Panc1 (cell line): ENCODE results near the gene DOK6. TPM values are rescaled to one million over a fixed set of nuclear protein-coding genes. Genes with fewer than 3 reads are reported as not detected.

Experiments
- ATAC-seq: fragments of 200-7000 bp; cut with Tn5 transposase; 2 replicates; pipeline ENCODE4 v1.9.1; 2020; ENCODE audit warnings: mild to moderate bottlenecking, moderate library complexity
- BruUV-seq: library from RNA; stranded (reverse); fragments of 400-500 nt; replicated peaks from 2 replicates; lab custom pipeline; 2021; lab: Mats Ljungman, UMichigan
- CTCF ChIA-PET: fragments of 300-600 bp; sonication (Branson Sonifier 250); formaldehyde crosslinking; loops from one replicate; lab custom pipeline; 2022; ENCODE audit warnings: antibody characterized with exemption; lab: Charles Lee
- POLR2A ChIA-PET: fragments of 300-600 bp; sonication (Branson Sonifier 250); formaldehyde crosslinking; loops from one replicate; lab custom pipeline; 2022; ENCODE audit warnings: antibody characterized with exemption; lab: Charles Lee
- DNase-seq: peaks from one replicate; pipeline ENCODE4 v3.0.0-alpha.2; 2010; ENCODE audit warnings: low read depth, low spot score
- H3K27ac ChIP-seq: 2 replicates; pipeline ENCODE4 v1.5.1; 2011; ENCODE audit warnings: mild to moderate bottlenecking, low read length, inconsistent platforms
- H3K27me3 ChIP-seq: fragments of 200-500 bp; sonication (Bioruptor generic); 2 replicates; pipeline ENCODE4 v1.6.0; 2014; ENCODE audit warnings: low read length, inconsistent platforms; ENCODE audit not compliant: control insufficient read depth, insufficient read depth
- H3K36me3 ChIP-seq: fragments of 200-500 bp; sonication (Bioruptor generic); 2 replicates; pipeline ENCODE4 v1.5.1; 2014; ENCODE audit warnings: inconsistent platforms, mild to moderate bottlenecking, low read length, moderate library complexity; ENCODE audit not compliant: control insufficient read depth, insufficient read depth
- H3K4me1 ChIP-seq: 2 replicates; pipeline ENCODE4 v1.5.1; 2011; ENCODE audit warnings: inconsistent platforms, mild to moderate bottlenecking, low read length, moderate library complexity; ENCODE audit not compliant: control insufficient read depth, insufficient read depth
- H3K4me3 ChIP-seq, 2 experiments: 2 replicates each; pipeline ENCODE4 v1.5.1; 2011 to 2012; ENCODE audit warnings: low read depth in 2 of 2, low read length in 2 of 2, mild to moderate bottlenecking in 2 of 2, inconsistent platforms in 1 of 2, moderate library complexity in 1 of 2
- H3K9me3 ChIP-seq: fragments of 200-500 bp; sonication (Bioruptor generic); 2 replicates; pipeline ENCODE4 v1.5.1; 2014; ENCODE audit warnings: low read depth, mild to moderate bottlenecking, inconsistent platforms, low read length, moderate library complexity; ENCODE audit not compliant: control insufficient read depth, insufficient read depth
- CTCF ChIP-seq: fragments of 450-650 bp; IDR thresholded peaks from 2 replicates; pipeline ENCODE4 v1.5.1; 2017; ENCODE audit warnings: mild to moderate bottlenecking
- POLR2AphosphoS5 ChIP-seq: IDR thresholded peaks from 2 replicates; pipeline ENCODE4 v1.6.1; 2012; ENCODE audit warnings: mild to moderate bottlenecking, low read depth, low read length, moderate library complexity
- REST ChIP-seq, 2 experiments: IDR thresholded peaks; 2 replicates each; pipeline ENCODE4 v1.6.1; 2011 to 2012; ENCODE audit warnings: low read depth in 2 of 2, control low read depth in 1 of 2, low read length in 1 of 2, mild to moderate bottlenecking in 1 of 2, moderate library complexity in 1 of 2; ENCODE audit not compliant: insufficient read depth in 1 of 2
- SIN3A ChIP-seq: IDR thresholded peaks from 2 replicates; pipeline ENCODE4 v1.6.1; 2012; ENCODE audit warnings: low read depth, mild to moderate bottlenecking, low read length, moderate library complexity, borderline replicate concordance; ENCODE audit not compliant: insufficient read depth
- TCF7L2 ChIP-seq: IDR thresholded peaks from 2 replicates; pipeline ENCODE4 v1.6.1; 2011; ENCODE audit warnings: mild to moderate bottlenecking, low read depth, low read length, inconsistent platforms
- in situ Hi-C: cut with HindIII; loops from 2 replicates; pipeline ENCODE4 v1.10.0; 2016; ENCODE audit warnings: low sequenced_read_pairs, low pct_unique_long_range_greater_than_20kb
- intact Hi-C: fragments of 100-400 bp; cut with micrococcal nuclease; formaldehyde crosslinking; loops from one replicate; pipeline ENCODE4 v1.10.0; 2022; ENCODE audit not compliant: unreplicated experiment
- total RNA-seq: library from RNA; stranded (reverse); gene quantifications from one replicate; pipeline ENCODE4 v1.2.1, GENCODE V29; 2021; ENCODE audit not compliant: unreplicated experiment

Gene DOK6
- total RNA-seq, 1 experiment from 2014 or later = not detected

DNA sequence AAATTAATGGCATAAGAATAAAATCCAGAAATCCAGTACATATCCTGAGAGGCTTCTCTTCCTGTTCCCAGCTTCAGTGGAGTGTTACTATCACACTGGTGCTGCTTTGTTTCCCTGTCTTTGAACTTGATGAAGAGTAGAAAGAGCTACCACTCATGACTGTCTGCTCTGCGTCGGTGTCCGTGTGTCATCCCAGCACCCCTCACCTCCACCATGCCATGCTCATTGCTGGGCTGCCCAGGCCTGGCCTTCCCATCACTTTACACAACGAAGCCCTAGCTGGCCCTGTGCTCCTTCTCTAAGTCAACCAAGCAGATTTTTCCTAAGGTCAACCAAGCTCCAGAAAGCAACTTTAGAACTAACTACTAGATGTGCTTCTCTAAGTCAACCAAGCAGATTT, 215.4 kb downstream of the DOK6 start:
- ChIA-PET CTCF (no interaction called here), POLR2A (no interaction called here)
- Histone ChIP-seq H3K27ac (no peak overlapping the region), H3K4me3 (no peak overlapping the region), H3K36me3 (no peaks in the 10 kb centered on the region), H3K27me3 (no peaks in the 10 kb centered on the region), H3K4me1 (no peaks in the 10 kb centered on the region), H3K9me3 (no peaks in the 10 kb centered on the region)
- intact Hi-C loops = no loop called here
- BruUV-seq = no TSS peak
- in situ Hi-C loops = no loop called here
- ATAC-seq = no peak
- DNase-seq = no peak
- TF ChIP-seq CTCF = no peak
- TF ChIP-seq REST (IDR thresholded peaks at IDR 0.05; ENCODE audit: insufficient read depth in 1 of 2, low read depth in 2 of 2, low read length in 1 of 2) = no peak
- no peak for TF ChIP-seq SIN3A
- no peak for TF ChIP-seq POLR2AphosphoS5
- TF ChIP-seq TCF7L2 = no peak

- no TSS peak for BruUV-seq
- TF ChIP-seq SIN3A (no peak), REST (IDR thresholded peaks at IDR 0.05; ENCODE audit: insufficient read depth in 1 of 2, low read depth in 2 of 2, low read length in 1 of 2) (no peak), CTCF (no peak), POLR2AphosphoS5 (no peak), TCF7L2 (no peak)
- in situ Hi-C loops (no loop called here), intact Hi-C loops (no loop called here)
- H3K27me3 ChIP-seq = no peaks in the 10 kb centered on the region
- ATAC-seq = no peak
- no peaks in the 10 kb centered on the region for H3K4me1 ChIP-seq
- H3K4me3 ChIP-seq = no peak overlapping the region
- no peaks in the 10 kb centered on the region for H3K36me3 ChIP-seq
- ChIA-PET CTCF (no interaction called here), POLR2A (no interaction called here)
- DNase-seq = no peak
- H3K27ac ChIP-seq = no peak overlapping the region
- H3K9me3 ChIP-seq = no peaks in the 10 kb centered on the region
Observed at GRCh38 chr18:69617408-69617807, 216.7 kb downstream of the DOK6 start.
